ENCODE results near the gene SAMD4A. TPM values are rescaled to one million over a fixed set of nuclear protein-coding genes. Genes with fewer than 3 reads are reported as not detected.

SAMD4A gene
- total RNA-seq, 1 donor from 2014 or later, result 30.6 TPM

- peaks cover 4% of the 10 kb centered on the region for H3K36me3 ChIP-seq
- no peak overlapping the region for H3K4me3 ChIP-seq
- no peak for TF ChIP-seq CTCF (IDR thresholded peaks at IDR 0.05)
- no peaks in the 10 kb centered on the region for H3K9me3 ChIP-seq
- DNase-seq (no peak), ATAC-seq (peak; percentile 40 to 67)
- no peak overlapping the region for H3K27ac ChIP-seq
- peaks cover 25% of the 10 kb centered on the region for H3K4me1 ChIP-seq
- intact Hi-C loops (cut with DNase I), result no loop called here
- no peaks in the 10 kb centered on the region for H3K27me3 ChIP-seq (ENCODE audit: low read depth)
Measured at GRCh38 chr14:54699735-54700134, 132.8 kb downstream of the SAMD4A start.

GRCh38 chr14:54700717-54701116, 133.8 kb downstream of the SAMD4A start:
- no peak for DNase-seq
- TF ChIP-seq CTCF (IDR thresholded peaks at IDR 0.05), result no peak
- intact Hi-C loops (cut with DNase I), result no loop called here

GRCh38 chr14:54702014-54702491, 135.1 kb downstream of the SAMD4A start:
- intact Hi-C loops (cut with DNase I), result no loop called here
- H3K27me3 ChIP-seq (ENCODE audit: low read depth), result no peaks in the 10 kb centered on the region
- H3K4me3 ChIP-seq, result no peak overlapping the region
- no peak for ATAC-seq
- DNase-seq, result no peak
- H3K4me1 ChIP-seq, result peaks cover 25% of the 10 kb centered on the region
- no peaks in the 10 kb centered on the region for H3K9me3 ChIP-seq
- TF ChIP-seq CTCF (IDR thresholded peaks at IDR 0.05), result no peak
- no peak overlapping the region for H3K27ac ChIP-seq
- peaks cover 4% of the 10 kb centered on the region for H3K36me3 ChIP-seq

More at GRCh38 chr14:54700717-54701116, 133.8 kb downstream of the SAMD4A start:
- no peak overlapping the region for H3K4me3 ChIP-seq
- peaks cover 25% of the 10 kb centered on the region for H3K4me1 ChIP-seq
- H3K36me3 ChIP-seq, result peaks cover 4% of the 10 kb centered on the region
- no peaks in the 10 kb centered on the region for H3K27me3 ChIP-seq (ENCODE audit: low read depth)
- H3K27ac ChIP-seq, result no peak overlapping the region
- no peak for ATAC-seq
- H3K9me3 ChIP-seq, result no peaks in the 10 kb centered on the region

GRCh38 chr14:54702492-54702891, 135.6 kb downstream of the SAMD4A start:
- no peak for TF ChIP-seq CTCF (IDR thresholded peaks at IDR 0.05)
- DNase-seq (no peak), ATAC-seq (no peak)
- intact Hi-C loops (cut with DNase I), result no loop called here
- Histone ChIP-seq H3K4me3 (no peak overlapping the region), H3K36me3 (peaks cover 4% of the 10 kb centered on the region), H3K27me3 (ENCODE audit: low read depth) (no peaks in the 10 kb centered on the region), H3K4me1 (peaks cover 23% of the 10 kb centered on the region), H3K27ac (no peak overlapping the region), H3K9me3 (no peaks in the 10 kb centered on the region)

GRCh38 chr14:54703082-54703481, 136.2 kb downstream of the SAMD4A start:
- ATAC-seq, result no peak

More at GRCh38 chr14:54703082-54703481, 136.2 kb downstream of the SAMD4A start:
- Histone ChIP-seq H3K4me3 (no peak overlapping the region), H3K4me1 (peaks cover 17% of the 10 kb centered on the region), H3K27ac (no peak overlapping the region), H3K9me3 (no peaks in the 10 kb centered on the region), H3K36me3 (peaks cover 4% of the 10 kb centered on the region), H3K27me3 (ENCODE audit: low read depth) (no peaks in the 10 kb centered on the region)
- intact Hi-C loops (cut with DNase I), result no loop called here
- no peak for TF ChIP-seq CTCF (IDR thresholded peaks at IDR 0.05)
- DNase-seq, result no peak

Data from lower lobe of right lung (tissue), 2 donors.